T-helper 17 cell (primary cell): ENCODE data around the gene SLC12A5. TPM values are rescaled to one million over a fixed set of nuclear protein-coding genes. Genes with fewer than 3 reads are reported as not detected.
A peak's percentile ranks its signal among the peaks of the same experiment; 100 is the strongest.

ENCODE experiments used
- ATAC-seq: fragments of 150-1000 bp; cut with Tn5 transposase; 2 replicates; pipeline ENCODE4 v1.10.0; 2021; ENCODE audit warnings: mild to moderate bottlenecking, moderate library complexity
- DNase-seq, 3 donors: peaks; one replicate each; pipeline versions ENCODE4 v3.0.0 to v3.0.0-alpha.2; 2020 to 2021
- H3K9me3 ChIP-seq: one replicate; pipeline ENCODE4 v1.7.0; 2013; ENCODE audit warnings: low read length, mild to moderate bottlenecking; ENCODE audit not compliant: control insufficient read depth, poor library complexity, severe bottlenecking
- H3K27ac Mint-ChIP-seq: one replicate; pipeline ENCODE4 v1.8.0; 2022; ENCODE audit warnings: mild to moderate bottlenecking, moderate library complexity, mixed read lengths
- H3K27me3 Mint-ChIP-seq: one replicate; pipeline ENCODE4 v1.8.0; 2022; ENCODE audit warnings: mixed read lengths
- H3K36me3 Mint-ChIP-seq: one replicate; pipeline ENCODE4 v1.8.0; 2022; ENCODE audit warnings: low read depth, mixed read lengths
- H3K4me1 Mint-ChIP-seq: one replicate; pipeline ENCODE4 v1.8.0; 2022; ENCODE audit warnings: mild to moderate bottlenecking, mixed read lengths
- H3K4me3 Mint-ChIP-seq: one replicate; pipeline ENCODE4 v1.8.0; 2022; ENCODE audit warnings: mild to moderate bottlenecking, moderate library complexity, mixed read lengths
- total RNA-seq, 4 donors: library from RNA in 2 of 4; stranded (reverse) in 2 of 4; gene quantifications; one replicate each; pipeline ENCODE4 v1.2.3 and lab custom pipeline; 2022 to 2026

The SLC12A5 gene
- total RNA-seq, 2 donors from 2014 or later = not detected

DNA sequence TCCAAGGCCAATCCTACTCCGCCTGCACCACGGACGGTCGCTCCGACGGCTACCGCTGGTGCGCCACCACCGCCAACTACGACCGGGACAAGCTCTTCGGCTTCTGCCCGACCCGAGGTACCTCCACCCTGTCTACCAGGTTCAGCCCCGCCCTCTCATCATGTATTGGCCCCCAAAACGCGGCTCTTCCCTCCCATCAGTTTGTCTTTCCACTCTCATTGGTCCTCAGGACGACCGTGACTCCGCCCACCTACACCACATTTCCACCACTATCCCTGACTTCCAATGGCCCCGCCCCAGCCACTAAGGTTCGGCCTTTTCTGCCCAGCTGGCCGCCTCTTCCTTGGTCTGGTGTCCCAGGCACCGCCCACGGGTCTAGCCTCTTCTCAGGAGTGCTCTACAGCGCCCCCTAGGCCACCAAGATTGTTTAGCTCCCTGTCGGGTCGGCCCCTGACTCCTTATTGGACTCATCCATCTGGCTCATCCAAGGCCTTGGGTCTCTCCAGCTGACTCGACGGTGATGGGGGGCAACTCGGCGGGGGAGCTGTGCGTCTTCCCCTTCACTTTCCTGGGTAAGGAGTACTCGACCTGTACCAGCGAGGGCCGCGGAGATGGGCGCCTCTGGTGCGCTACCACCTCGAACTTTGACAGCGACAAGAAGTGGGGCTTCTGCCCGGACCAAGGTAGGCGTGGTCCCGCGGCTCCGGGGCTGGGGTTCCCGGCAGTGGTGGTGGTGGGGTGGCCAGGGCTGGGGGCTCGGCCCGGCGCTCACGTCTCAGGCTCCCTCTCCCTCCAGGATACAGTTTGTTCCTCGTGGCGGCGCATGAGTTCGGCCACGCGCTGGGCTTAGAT is 17.2 kb upstream of the SLC12A5 start:
- Mint-ChIP-seq H3K4me1 (peaks cover 52% of the 10 kb centered on the region), H3K27ac (peak overlapping the region; percentile 72), H3K36me3 (peaks cover 8% of the 10 kb centered on the region), H3K27me3 (peaks cover 60% of the 10 kb centered on the region), H3K4me3 (peak overlapping the region; percentile 13)
- DNase-seq (no peak), ATAC-seq (no peak)
- no peaks in the 10 kb centered on the region for H3K9me3 ChIP-seq

- Mint-ChIP-seq H3K4me1 (peaks cover 53% of the 10 kb centered on the region), H3K4me3 (peak overlapping the region; percentile 83), H3K27ac (peak overlapping the region; percentile 72), H3K36me3 (peaks cover 8% of the 10 kb centered on the region), H3K27me3 (peaks cover 60% of the 10 kb centered on the region)
- DNase-seq (no peak), ATAC-seq (no peak)
- H3K9me3 ChIP-seq = no peaks in the 10 kb centered on the region
Observed at GRCh38 chr20:46012921-46013320, 16.1 kb upstream of the SLC12A5 start.

DNA sequence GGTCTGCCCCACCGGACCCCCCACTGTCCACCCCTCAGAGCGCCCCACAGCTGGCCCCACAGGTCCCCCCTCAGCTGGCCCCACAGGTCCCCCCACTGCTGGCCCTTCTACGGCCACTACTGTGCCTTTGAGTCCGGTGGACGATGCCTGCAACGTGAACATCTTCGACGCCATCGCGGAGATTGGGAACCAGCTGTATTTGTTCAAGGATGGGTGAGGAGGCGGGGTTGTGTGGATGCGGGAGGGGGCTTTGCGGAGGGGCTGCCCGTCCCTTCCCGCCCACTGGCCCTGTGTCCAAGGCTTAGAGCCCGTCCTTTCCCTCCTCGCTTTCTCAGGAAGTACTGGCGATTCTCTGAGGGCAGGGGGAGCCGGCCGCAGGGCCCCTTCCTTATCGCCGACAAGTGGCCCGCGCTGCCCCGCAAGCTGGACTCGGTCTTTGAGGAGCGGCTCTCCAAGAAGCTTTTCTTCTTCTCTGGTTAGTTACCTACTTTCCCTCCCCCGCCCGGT is 15.6 kb upstream of the SLC12A5 start:
- no peaks in the 10 kb centered on the region for H3K9me3 ChIP-seq
- H3K36me3 Mint-ChIP-seq = peaks cover 8% of the 10 kb centered on the region
- H3K4me1 Mint-ChIP-seq = peaks cover 49% of the 10 kb centered on the region
- peaks cover 60% of the 10 kb centered on the region for H3K27me3 Mint-ChIP-seq
- ATAC-seq = no peak
- peak overlapping the region; percentile 83 for H3K4me3 Mint-ChIP-seq
- no peak overlapping the region for H3K27ac Mint-ChIP-seq
- no peak for DNase-seq

DNA sequence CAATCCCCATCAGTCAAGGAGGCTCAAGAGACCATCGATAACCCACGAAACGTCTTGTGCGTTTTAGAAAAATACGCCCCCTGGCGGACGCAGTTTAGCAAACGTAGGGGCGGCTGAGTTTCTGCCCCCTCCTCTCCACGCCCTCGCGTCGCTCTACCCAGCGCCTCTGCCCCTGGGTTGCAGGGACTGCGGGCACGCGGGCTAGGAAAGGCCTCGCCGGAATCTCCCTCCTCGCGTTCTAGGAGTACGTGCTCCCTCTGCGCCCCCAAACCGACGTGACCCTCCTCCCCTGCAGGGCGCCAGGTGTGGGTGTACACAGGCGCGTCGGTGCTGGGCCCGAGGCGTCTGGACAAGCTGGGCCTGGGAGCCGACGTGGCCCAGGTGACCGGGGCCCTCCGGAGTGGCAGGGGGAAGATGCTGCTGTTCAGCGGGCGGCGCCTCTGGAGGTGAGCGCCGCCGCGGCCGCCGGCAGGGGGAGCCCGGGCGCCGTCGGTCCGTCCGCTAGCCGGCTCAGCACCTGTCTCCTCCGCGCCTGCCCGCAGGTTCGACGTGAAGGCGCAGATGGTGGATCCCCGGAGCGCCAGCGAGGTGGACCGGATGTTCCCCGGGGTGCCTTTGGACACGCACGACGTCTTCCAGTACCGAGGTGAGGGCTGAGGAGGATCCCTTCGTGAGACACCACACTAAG is 15.0 kb upstream of the SLC12A5 start:
- Mint-ChIP-seq H3K36me3 (peaks cover 9% of the 10 kb centered on the region), H3K4me3 (peak overlapping the region; percentile 76), H3K27me3 (peaks cover 60% of the 10 kb centered on the region), H3K4me1 (peaks cover 45% of the 10 kb centered on the region), H3K27ac (no peak overlapping the region)
- ATAC-seq (peak; percentile 71), DNase-seq (peak; percentile 57 to 63 (median 61))
- no peaks in the 10 kb centered on the region for H3K9me3 ChIP-seq

- Mint-ChIP-seq H3K4me3 (peak overlapping the region; percentile 45), H3K36me3 (peaks cover 9% of the 10 kb centered on the region), H3K27me3 (peaks cover 54% of the 10 kb centered on the region), H3K27ac (no peak overlapping the region), H3K4me1 (peaks cover 38% of the 10 kb centered on the region)
- no peak for ATAC-seq
- H3K9me3 ChIP-seq = no peaks in the 10 kb centered on the region
- DNase-seq = no peak
Observed at GRCh38 chr20:46014517-46015396, 14.3 kb upstream of the SLC12A5 start.

DNA sequence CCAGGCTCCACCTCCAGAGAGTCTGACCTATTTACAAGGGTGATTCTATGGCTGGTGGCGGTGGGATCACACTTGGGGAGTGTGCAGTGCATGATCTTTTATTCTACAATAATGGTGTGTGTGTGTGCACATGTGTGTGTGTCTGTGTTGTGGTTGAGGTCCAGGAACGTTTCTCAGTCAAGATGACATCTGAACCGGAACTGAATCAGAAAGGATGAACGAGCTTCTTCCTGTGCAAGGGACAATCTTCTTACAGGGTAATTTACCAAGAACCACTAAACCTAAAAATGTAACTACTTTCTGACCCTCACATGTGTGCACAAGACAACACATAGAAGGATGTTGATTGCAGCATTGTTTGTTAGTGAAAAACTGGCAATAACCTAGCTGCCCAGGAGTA is 11.7 kb upstream of the SLC12A5 start:
- no peak for ATAC-seq
- no peaks in the 10 kb centered on the region for H3K9me3 ChIP-seq
- Mint-ChIP-seq H3K27me3 (peaks cover 44% of the 10 kb centered on the region), H3K36me3 (peaks cover 8% of the 10 kb centered on the region), H3K27ac (no peak overlapping the region), H3K4me1 (peaks cover 29% of the 10 kb centered on the region), H3K4me3 (no peak overlapping the region)
- no peak for DNase-seq

- no peak for ATAC-seq
- Mint-ChIP-seq H3K4me3 (peak overlapping the region; percentile 37), H3K27ac (no peak overlapping the region), H3K4me1 (peaks cover 27% of the 10 kb centered on the region), H3K27me3 (peaks cover 43% of the 10 kb centered on the region), H3K36me3 (peaks cover 8% of the 10 kb centered on the region)
- DNase-seq = no peak
- no peaks in the 10 kb centered on the region for H3K9me3 ChIP-seq
Observed at GRCh38 chr20:46018112-46018511, 10.9 kb upstream of the SLC12A5 start.

DNA sequence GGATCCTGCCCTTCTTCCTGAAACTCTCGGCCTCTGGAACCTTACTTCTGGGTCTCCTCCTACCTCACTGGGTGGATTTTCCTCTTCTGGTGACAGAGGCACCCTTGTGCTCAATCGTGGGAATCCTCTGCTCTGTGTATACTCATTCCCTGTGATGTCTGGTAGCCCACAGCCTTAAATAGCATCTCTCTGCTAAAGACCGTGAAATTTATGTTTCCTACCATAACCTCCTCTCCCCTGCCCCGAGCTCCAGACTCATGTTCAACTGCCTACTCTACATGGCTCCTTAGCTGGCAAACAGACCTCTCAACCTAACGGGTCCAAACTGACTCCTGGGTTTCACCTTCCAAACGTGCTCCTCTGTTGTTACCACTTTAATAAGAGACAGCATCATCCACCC is 10.4 kb upstream of the SLC12A5 start:
- peaks cover 12% of the 10 kb centered on the region for H3K36me3 Mint-ChIP-seq
- ATAC-seq = no peak
- H3K4me3 Mint-ChIP-seq = peak overlapping the region; percentile 37
- H3K27me3 Mint-ChIP-seq = peaks cover 47% of the 10 kb centered on the region
- DNase-seq = no peak
- H3K9me3 ChIP-seq = no peaks in the 10 kb centered on the region
- peaks cover 32% of the 10 kb centered on the region for H3K4me1 Mint-ChIP-seq
- no peak overlapping the region for H3K27ac Mint-ChIP-seq

GRCh38 chr20:46020555-46020954 is 8.5 kb upstream of the SLC12A5 start:
- DNase-seq = no peak
- H3K4me3 Mint-ChIP-seq = no peak overlapping the region
- ATAC-seq = no peak
- H3K9me3 ChIP-seq = no peaks in the 10 kb centered on the region
- H3K27me3 Mint-ChIP-seq = peaks cover 57% of the 10 kb centered on the region
- peaks cover 30% of the 10 kb centered on the region for H3K4me1 Mint-ChIP-seq
- peaks cover 12% of the 10 kb centered on the region for H3K36me3 Mint-ChIP-seq
- H3K27ac Mint-ChIP-seq = no peak overlapping the region

DNA sequence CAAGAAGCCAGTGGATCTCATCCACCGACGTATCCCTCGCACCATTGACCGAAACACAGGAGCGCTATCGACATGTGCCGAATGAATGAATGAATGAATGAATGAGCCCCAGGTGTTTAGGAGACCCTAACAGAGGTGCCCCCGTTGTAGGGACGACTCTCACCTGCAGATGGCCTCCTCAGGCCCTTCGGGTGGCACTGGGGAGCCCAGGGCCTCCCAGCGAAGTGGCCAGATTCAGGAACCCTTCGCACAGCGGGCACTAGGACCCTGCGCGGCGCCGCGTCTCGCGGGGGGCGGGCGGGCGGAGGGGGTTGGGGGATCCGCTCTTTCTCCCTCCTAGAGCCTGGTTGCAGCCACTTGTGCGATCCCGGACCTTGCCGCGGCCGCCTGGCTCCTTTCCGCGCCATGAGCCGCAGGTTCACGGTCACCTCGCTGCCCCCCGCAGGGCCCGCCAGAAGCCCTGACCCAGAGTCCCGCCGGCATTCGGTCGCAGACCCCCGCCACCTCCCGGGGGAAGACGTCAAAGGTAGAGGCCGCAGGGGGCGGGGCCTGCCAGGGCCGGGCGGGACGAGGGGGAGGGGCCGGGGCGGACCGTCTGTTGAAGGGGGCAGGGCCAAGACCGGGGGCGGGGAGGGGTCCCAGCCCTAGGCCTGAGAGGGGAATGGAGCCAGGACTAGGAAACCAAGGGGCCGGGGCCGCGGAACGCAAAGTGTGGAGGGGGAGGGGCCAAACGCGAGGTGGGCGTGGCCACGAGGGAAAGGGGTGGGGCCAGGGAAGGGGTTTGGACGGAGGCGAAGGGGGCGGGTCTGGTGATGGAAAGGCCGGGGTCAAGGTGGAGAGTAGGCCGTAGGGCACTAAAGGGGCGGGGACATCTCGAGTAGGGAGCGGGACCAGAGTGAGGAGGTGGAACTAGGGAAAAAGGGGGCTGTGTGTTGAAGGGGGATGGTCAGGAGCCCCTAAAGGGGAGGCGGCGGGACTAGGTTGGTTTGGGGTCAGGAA is 7.4 kb upstream of the SLC12A5 start:
- Mint-ChIP-seq H3K27me3 (peaks cover 61% of the 10 kb centered on the region), H3K27ac (no peak overlapping the region), H3K4me1 (peaks cover 30% of the 10 kb centered on the region), H3K36me3 (peaks cover 12% of the 10 kb centered on the region), H3K4me3 (peak overlapping the region; percentile 86)
- ATAC-seq = peak; percentile 59
- peak; percentile 34 to 46 (median 42) for DNase-seq
- H3K9me3 ChIP-seq = no peaks in the 10 kb centered on the region

DNA sequence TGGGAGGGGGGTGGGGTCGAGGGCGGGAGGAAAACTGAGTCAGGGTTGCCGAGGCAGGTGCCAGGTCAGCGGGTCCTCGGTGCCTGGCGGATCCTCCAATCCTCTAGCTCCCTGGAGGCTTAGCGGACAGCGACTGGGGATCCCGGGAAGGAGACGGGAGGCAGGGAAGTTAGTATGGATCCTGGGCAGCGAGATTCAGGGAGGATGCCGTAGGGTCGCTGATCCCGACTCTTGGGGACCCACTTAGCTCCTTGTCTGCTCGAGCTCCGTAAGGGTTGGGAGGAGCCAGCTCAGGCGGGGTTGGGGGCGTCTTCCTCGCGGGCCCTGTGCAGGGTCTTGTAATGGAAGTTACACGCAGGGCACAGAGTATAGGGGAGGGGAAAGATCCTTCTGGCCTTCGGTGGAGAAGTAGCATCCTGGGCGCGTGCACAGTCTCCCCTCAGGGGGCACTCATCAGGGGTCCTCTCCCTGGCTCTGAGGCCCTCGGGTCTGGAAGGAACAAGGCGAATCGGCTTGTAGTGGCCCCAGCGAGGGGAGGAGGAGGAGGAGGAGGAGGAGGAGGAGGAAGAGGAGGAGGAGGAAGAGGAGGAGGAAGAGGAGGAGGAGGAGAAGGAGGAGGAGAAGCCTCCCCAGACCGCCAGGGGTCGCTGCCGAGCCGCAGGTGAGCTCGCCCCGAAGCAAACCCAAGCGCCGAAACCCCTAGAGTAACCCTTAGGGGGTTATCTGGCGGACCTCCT is 6.4 kb upstream of the SLC12A5 start:
- Mint-ChIP-seq H3K27ac (no peak overlapping the region), H3K36me3 (peaks cover 12% of the 10 kb centered on the region), H3K4me3 (peak overlapping the region; percentile 86), H3K4me1 (peaks cover 28% of the 10 kb centered on the region), H3K27me3 (peaks cover 63% of the 10 kb centered on the region)
- ATAC-seq (peak; percentile 69), DNase-seq (peak; percentile 53 to 72 (median 71))
- H3K9me3 ChIP-seq = no peaks in the 10 kb centered on the region
